GM20000 (cell line): ENCODE results near the gene PARD6G.
"Not testable (repeated sequence)": the region's sequence is repeated elsewhere in the genome, so short reads cannot be mapped to it uniquely, and the experiment has no call there.

Source experiments
- DNase-seq: peaks from one replicate; pipeline ENCODE4 v3.0.0; 2012; ENCODE audit warnings: low spot score
- TF ChIP-seq, protein P1 (sequence below): IDR thresholded peaks from 2 replicates; pipeline ENCODE4 v1.5.1; 2012; ENCODE audit warnings: mild to moderate bottlenecking, control low read depth; ENCODE audit errors: extremely low read depth, missing control alignments

PARD6G gene

DNA sequence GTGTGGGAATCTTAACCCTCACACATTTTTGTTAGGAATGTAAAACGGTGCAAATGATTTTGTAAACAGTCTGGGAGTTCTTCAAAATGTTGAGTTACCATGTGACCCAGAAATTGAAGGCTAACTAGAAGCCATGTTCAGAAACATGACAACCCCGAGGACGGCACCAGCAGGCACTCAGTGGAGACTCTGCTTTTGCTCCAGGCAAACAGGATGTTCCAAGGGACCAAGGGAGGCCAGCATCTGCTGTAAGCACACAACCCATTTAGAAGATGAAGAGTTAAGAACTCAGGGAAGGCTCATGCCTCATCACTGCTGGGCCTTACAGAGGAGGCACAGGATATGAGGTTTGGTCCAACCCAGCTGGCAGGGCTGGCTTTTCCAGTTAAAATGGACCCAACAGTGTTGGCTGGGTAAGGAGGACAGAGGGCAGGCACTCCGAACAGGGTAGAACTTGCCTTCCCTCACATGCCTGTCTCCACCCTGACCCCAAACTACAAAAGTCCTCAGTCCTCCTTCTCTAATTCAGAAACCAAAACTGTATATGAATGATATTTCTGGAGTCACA lies 23.6 kb downstream of the PARD6G start:
- TF ChIP-seq, protein P1, sequence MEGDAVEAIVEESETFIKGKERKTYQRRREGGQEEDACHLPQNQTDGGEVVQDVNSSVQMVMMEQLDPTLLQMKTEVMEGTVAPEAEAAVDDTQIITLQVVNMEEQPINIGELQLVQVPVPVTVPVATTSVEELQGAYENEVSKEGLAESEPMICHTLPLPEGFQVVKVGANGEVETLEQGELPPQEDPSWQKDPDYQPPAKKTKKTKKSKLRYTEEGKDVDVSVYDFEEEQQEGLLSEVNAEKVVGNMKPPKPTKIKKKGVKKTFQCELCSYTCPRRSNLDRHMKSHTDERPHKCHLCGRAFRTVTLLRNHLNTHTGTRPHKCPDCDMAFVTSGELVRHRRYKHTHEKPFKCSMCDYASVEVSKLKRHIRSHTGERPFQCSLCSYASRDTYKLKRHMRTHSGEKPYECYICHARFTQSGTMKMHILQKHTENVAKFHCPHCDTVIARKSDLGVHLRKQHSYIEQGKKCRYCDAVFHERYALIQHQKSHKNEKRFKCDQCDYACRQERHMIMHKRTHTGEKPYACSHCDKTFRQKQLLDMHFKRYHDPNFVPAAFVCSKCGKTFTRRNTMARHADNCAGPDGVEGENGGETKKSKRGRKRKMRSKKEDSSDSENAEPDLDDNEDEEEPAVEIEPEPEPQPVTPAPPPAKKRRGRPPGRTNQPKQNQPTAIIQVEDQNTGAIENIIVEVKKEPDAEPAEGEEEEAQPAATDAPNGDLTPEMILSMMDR: no peak
- no peak for DNase-seq

DNA sequence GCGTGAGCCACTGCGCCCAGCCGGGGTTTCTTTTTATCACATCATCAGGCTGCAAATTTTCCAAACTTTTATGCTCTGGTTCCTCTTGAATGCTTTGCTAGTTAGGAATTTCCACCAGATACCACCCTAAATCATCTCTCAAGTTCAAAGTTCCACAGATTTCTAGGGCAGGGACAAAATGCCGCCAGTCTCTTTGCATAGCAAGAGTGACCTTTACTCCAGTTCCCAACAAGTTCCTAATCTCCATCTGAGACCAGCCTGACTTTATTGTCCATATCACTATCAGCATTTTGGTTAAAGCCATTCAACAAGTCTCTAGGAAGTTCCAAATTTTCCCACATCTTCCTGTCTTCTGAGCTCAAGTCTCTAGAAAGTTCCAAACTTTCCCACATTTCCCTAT lies 27.8 kb downstream of the PARD6G start:
- not testable (repeated sequence) for DNase-seq

DNA sequence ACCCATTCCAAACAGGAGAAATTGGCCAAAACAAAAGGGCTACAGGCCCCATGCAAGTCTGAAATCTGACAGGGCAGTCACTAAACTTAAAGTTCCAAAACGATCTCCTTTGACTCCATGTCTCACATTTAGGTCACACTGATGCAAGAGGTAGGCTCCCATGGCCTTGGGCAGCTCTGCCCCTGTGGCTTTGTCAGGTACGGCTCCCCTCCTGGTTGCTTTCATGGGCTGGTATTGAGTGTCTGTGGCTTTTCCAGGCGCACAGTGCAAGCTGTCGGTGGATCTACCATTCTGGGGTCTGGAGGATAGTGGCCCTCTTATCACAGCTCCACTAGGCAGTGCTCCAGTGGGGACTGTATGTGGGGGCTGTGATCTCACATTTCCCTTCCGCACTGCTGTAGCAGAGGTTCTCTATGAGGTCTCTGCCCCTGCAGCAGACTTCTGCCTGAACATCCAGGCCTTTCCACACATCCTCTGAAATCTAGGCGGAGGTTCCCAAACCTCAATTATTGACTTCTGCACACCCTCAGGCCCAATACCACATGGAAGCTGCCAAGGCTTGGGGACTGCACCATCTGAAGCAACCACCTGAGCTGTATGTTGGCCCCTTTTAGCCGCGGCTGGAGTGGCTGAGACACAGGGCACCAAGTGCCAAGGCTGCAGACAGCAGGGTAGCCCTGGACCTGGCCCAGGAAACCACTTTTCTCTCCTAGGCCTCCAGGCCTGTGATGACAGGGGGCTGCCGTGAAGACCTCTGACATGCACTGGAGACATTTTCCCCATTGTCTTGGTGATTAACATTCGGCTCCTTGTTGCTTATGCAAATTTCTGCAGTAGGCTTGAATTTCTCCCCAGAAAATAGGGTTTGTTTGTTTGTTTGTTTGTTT lies 28.7 kb downstream of the PARD6G start:
- TF ChIP-seq, protein P1: no peak
- no peak for DNase-seq

DNA sequence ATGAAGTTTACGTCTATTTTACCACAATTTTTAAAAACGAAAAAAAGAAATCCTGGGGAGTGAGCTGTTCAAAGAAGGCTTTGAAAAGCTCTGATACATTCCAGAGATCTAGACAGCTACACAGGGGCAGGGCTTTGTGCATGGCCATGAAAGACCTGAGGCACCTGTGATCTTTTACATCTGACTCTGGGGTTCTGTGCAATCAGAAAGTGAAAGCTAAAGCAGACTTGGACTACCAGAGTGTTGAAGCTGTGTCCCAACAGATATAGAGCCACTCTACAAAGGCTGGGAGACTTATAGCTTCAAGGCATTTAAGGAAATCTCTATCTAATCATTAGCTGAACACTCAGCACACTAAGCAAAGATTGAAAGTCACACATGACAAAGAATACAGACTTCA lies 34.1 kb downstream of the PARD6G start:
- TF ChIP-seq, protein P1: no peak
- DNase-seq: no peak

DNA sequence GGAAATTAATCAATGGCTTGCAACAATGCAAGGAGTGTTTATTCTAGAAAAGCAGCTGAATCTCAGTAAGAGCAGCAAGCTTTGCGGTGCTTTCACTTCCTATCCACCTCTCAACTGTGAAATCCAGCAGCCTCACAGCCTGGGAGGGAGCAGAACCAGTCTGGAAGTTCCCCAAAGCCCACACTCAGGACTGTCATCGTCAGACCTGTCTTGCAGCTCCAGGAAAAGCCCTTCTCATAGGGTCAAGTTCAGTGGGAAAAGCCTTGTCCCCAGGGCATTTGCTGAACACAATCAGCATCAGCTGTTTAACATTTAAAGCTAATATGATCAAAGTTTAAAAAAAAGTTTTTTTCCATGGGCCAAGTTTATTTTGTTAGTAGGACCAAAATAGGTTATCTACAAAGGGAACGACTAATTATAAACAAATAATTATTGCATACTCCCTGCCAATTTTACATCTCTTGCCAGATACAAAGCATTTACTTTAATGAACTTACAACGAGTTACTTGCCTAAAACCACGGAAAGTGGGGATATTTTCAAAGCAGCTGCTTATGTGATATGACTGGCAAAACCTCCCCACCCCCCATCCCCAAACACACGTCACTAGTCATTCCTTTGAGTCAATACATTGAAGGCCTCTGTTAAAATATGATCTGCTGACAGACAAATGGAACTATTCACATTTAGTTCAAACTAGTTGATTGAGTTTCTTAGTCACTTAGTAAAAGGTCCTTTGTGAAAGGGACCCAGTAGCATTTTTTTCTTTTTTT lies 36.8 kb downstream of the PARD6G start:
- TF ChIP-seq, protein P1: no peak
- DNase-seq: no peak

DNA sequence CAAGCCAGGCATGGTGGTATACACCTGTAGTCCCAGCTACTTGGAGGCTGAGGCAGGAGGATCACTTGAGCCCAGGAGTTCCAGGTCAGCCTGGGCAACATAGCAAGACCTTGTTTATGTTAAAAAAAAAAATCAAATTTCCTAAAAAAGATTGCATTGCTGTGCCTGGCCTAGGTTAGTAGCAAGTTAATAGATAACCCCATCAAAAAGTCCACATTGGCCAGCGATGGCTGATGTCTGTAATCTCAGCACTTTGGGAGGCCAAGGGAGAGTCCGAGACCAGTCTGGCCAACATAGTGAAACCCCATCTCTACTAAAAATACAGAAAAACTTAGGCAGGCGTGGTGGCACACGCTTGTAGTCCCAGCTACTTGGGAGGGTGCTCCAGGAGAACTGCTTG lies 38.7 kb downstream of the PARD6G start:
- TF ChIP-seq, protein P1: no peak
- no peak for DNase-seq

DNA sequence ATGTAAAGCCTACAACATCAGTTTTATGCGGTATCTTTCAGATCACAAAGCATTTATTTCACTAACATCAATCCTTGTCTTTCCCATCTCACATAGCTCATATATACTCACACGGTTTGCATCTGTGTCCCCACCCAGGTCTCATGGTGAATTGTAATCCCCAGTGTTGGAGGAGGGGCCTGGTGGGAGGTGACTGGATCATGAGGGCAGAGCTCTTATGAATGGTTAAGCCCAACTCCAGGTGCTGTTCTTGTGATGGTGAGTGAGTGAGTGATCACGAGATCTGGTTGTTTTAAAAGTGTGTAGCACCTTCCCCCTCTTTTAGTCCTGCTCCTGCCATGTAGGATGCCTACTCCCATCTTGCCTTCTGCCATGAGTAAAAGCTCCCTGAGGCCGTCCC lies 42.0 kb downstream of the PARD6G start:
- no peak for DNase-seq
- TF ChIP-seq, protein P1: no peak
